Mononuclear cell (primary cell): ENCODE data around the gene HNF1B. TPM values are rescaled to one million over a fixed set of nuclear protein-coding genes. Genes with fewer than 3 reads are reported as not detected.

Experiments
- H3K27me3 ChIP-seq: 2 replicates; pipeline ENCODE4 v1.6.0; 2011; ENCODE audit warnings: low read length, control low read depth; ENCODE audit not compliant: insufficient read depth
- H3K4me1 ChIP-seq: 2 replicates; pipeline ENCODE4 v1.5.1; 2011; ENCODE audit warnings: mild to moderate bottlenecking, low read length, control low read depth; ENCODE audit not compliant: insufficient read depth
- H3K4me3 ChIP-seq: 2 replicates; pipeline ENCODE4 v1.5.1; 2011; ENCODE audit warnings: mild to moderate bottlenecking, low read length, moderate library complexity
- H3K9me3 ChIP-seq: 2 replicates; pipeline ENCODE4 v1.5.1; 2011; ENCODE audit warnings: low read depth, mild to moderate bottlenecking, control low read depth, low read length
- total RNA-seq: library from RNA; depleted of rRNA; stranded (reverse); fragments of >200 nt; gene quantifications from one replicate; pipeline ENCODE4 v1.2.3, GENCODE V29; 2012

Gene HNF1B
- total RNA-seq, 1 donor, result not detected

DNA sequence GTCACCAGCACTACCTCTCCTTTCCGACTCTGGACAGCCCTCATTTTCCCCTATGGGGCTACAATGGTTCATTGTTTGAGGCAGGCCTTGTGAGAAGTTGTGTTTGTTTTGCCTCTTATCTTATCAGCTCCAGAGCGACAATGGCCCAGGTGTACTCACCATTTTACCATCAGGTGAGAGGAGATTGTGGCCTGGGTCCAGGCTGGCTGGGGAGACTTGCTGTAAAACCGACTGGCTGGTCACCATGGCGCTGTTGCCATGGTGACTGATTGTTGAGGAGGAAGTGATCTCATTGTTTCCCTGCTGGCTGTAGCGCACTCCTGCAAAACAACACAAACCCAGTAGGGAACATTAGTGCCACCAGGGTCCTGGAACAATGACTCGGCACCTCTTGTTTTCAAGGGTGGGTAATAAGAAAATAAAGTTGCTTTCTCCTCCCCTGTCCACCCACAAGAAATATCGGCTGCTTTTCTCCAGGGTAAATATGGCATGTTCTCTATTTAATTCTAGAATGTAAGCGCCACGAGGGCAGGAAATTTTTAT is 34.4 kb downstream of the HNF1B start:
- H3K4me3 ChIP-seq, result no peak overlapping the region
- H3K4me1 ChIP-seq, result no peaks in the 10 kb centered on the region
- H3K9me3 ChIP-seq, result no peaks in the 10 kb centered on the region
- H3K27me3 ChIP-seq, result no peaks in the 10 kb centered on the region

DNA sequence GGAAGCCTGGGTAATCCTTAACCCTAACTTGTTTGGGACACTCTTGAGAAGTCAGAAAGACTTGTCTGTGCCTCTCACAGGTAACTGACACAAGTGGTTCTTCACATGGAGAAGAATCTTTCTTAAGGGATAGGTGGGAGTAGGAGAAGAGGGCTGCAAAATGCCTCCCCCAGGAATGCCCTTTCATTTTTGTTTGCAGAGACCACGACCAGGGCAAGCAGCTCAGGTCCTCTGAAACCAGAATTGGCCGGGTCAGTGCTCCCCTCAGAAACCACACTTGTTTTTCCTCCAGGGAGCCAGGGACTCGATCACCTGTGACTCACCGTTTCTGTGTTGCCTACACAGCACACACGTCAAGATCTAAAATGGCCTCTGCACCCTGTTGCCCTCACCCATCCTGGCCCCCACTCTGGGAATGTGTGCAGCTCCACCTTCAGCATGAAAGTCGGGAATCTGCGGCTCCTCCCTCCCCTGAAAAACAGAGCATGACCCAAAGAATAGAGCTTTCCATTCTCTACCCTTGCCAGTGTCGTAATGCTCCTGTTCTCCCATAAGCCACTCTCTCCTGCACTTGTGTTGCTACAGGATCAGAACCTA is 36.1 kb downstream of the HNF1B start:
- Histone ChIP-seq H3K27me3 (no peaks in the 10 kb centered on the region), H3K4me1 (no peaks in the 10 kb centered on the region), H3K9me3 (no peaks in the 10 kb centered on the region), H3K4me3 (no peak overlapping the region)

DNA sequence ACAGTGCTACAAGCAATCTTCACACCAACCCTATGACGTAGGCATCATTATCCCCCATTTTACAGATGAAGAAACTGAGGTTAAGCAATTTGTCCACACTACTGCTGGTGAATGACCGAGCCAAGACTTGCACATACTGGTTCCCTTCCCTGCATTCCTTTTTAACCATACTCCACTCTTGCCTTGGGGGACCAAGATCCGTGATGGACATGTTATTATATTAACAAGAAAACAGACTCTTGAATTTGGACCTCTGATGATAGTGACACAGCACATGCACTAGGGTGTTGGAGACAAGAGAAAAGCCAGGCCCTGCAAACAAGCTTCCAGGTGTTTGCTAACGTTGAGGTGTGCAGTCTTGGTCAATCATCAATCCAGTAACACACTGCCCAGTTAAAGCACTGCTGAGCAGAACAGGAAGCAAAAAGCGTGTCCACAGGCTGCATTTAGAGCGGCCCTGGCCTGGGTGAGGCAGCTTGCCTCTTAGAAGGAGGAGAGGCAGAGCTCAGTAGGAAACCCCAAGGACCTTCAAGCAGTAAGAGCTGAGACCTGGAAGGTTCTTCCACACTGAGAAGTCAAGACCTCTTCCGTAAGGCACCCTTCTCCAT is 36.7 kb downstream of the HNF1B start:
- no peaks in the 10 kb centered on the region for H3K9me3 ChIP-seq
- H3K4me1 ChIP-seq, result no peaks in the 10 kb centered on the region
- no peaks in the 10 kb centered on the region for H3K27me3 ChIP-seq
- no peak overlapping the region for H3K4me3 ChIP-seq

DNA sequence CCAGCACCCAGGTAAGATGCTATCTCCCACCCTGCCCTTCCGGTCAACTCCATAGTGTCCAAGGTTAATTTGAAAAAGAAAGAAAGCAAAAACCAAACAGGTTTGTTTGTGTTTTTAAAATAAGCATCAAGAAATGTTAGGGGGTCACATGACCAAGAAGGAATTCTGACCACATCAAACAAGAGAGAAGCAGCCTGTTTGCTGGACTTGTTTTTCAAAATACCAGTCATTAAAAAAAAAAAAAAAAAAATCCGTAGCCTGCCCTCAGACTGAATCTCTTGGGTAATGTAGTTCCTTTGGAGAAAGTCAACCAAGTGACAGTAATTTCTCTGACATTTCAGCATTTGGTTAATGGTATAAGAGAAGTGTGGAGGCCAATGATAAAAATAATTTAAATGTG is 38.4 kb downstream of the HNF1B start:
- H3K9me3 ChIP-seq, result no peaks in the 10 kb centered on the region
- H3K4me3 ChIP-seq, result no peak overlapping the region
- H3K4me1 ChIP-seq, result no peaks in the 10 kb centered on the region
- H3K27me3 ChIP-seq, result no peaks in the 10 kb centered on the region

DNA sequence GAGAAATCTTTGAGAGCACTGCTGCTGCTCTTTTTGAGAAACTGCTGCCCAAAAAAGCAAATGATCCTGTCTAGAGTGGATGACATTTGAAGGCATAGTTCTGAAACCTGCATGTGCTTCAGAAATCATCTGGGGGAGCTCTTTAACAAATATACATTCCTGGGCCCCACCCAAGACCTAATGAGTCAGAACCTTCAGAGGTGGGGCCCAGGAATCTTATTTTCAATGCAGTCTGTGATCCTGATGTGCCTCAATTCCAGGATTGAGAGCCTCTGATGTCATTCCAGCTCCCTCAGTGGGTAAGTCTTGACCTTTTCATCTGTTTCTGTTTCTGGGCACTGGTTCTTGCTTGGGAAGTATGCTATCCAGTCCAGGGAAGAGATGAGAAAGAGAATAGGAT is 42.3 kb downstream of the HNF1B start:
- Histone ChIP-seq H3K4me1 (no peaks in the 10 kb centered on the region), H3K9me3 (no peaks in the 10 kb centered on the region), H3K4me3 (no peak overlapping the region), H3K27me3 (no peaks in the 10 kb centered on the region)

DNA sequence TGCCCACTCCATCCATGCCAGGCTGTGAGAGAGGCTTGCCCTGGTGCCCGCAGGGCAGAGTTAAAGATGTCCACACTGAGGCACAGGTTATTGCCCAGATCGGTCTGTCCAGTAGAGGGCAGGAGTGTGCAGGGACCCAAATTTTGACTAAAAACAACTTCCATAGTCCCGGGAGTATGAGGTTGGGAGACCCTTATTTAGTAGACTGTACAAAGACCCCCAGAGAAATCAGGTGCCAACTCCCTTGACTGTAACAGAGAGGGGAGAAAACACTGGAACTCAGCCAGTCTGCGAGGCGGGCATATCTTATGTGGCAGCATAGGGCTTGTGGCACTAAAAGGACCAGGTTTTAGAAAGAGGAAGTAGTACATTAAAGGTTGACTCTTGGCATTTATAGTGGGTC is 43.4 kb downstream of the HNF1B start:
- no peaks in the 10 kb centered on the region for H3K27me3 ChIP-seq
- H3K4me3 ChIP-seq, result no peak overlapping the region
- H3K9me3 ChIP-seq, result no peaks in the 10 kb centered on the region
- no peaks in the 10 kb centered on the region for H3K4me1 ChIP-seq

DNA sequence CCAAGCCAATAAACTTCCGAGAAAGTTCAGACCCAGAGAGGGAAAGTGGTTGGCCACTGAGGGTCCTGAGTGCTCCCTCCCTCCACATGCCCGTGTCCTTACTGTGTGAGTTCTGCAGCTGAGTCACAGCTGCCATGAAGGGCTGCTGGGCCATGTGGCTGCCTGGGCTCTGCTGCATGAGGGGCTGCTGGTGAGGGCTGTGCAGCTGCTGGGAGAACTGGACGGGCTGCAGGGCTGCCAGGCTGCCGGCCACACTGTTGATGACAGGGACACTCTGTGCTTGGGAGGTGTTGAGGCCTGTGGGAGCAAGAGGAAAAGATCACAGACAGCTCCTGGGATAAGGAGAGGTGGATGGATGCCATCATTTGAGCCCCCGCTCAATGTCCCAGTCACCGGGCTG is 44.0 kb downstream of the HNF1B start:
- no peaks in the 10 kb centered on the region for H3K9me3 ChIP-seq
- no peaks in the 10 kb centered on the region for H3K27me3 ChIP-seq
- no peaks in the 10 kb centered on the region for H3K4me1 ChIP-seq
- H3K4me3 ChIP-seq, result no peak overlapping the region

DNA sequence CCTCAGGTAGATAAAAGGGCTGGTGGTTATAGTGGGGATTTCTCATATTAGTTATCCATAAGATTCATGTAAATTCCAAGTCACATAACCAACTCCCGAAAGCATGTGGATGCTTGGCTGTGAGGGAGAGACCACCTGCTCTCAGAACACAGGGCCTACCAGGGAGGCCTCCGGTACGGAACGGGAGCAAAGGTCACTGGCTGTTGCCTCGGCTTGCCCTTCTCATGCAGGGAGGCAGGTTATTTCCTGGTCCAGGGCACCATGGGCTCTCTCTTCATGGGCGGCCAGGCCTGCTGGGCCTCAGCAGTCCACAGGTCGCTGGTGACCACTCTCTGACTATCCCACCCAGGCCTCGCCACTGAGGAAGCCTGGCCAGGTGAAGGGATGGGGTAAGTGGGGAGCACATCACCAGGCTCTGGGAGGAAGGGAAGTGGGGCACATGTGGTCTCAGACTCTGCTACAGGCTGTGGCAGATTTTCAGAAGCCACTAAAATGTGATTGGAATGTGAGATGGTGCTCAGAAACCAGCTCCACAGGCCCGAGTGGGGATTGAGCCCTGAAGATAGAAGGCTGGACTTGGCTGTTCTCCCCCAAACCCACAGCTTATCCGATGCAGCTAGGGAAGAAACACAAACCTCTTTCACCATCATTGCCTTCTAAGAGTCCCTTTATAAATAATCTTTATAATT is 45.4 kb downstream of the HNF1B start:
- no peak overlapping the region for H3K4me3 ChIP-seq
- H3K9me3 ChIP-seq, result no peaks in the 10 kb centered on the region
- no peaks in the 10 kb centered on the region for H3K27me3 ChIP-seq
- H3K4me1 ChIP-seq, result no peaks in the 10 kb centered on the region

DNA sequence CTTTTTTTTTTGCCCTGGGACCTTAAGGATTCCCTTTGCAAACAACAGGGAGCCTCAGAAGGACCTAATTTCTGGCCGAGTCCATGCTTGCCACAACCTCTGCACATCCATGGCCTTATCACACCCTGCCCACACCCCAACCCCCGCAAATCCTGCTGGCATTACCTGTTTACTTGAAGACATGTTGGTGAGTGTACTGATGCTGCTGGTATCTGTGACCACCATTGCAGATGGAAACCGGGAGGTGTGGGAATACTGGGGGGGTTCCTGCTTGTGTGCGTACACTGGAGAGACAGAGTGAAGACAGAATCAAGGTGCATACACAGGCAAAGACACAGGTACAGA is 46.0 kb downstream of the HNF1B start:
- Histone ChIP-seq H3K4me3 (no peak overlapping the region), H3K27me3 (no peaks in the 10 kb centered on the region), H3K4me1 (no peaks in the 10 kb centered on the region), H3K9me3 (no peaks in the 10 kb centered on the region)

DNA sequence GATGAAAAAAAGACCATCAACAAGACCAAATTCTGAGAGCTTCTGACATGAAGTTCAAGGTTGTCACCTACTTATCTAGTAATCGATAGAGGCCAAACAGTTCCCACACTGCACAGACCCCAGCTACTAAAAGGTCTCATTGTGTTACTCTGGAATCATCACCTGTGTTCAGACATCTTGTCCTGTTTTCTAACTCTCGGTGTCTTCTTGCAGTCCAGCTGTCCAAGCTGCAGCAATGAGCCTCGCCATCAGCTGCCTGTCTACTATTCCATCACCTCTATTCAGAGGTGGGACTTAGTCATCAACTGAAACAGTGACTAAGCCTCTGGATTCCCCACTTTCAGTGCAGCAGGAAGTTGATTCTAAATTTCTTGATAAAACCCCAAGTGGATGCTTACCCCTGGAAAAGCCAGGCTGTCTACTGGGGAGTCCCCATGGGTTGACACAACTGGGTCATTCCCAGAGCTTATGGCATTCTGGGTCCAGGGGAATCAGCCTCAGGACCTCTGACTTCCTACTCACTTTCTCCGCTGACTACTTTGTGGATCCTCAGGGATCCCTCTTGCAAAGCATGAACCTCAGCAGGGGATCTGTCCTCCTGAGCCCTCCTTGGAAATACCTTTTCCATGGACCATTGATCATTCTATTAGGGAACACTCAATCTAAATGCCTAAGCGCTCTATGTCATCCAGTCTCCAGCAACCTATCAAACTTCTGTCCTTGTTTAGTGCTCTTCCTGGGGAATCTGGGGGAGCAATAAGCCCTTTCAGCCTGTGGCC is 46.5 kb downstream of the HNF1B start:
- H3K9me3 ChIP-seq, result no peaks in the 10 kb centered on the region
- no peak overlapping the region for H3K4me3 ChIP-seq
- no peaks in the 10 kb centered on the region for H3K27me3 ChIP-seq
- no peaks in the 10 kb centered on the region for H3K4me1 ChIP-seq

DNA sequence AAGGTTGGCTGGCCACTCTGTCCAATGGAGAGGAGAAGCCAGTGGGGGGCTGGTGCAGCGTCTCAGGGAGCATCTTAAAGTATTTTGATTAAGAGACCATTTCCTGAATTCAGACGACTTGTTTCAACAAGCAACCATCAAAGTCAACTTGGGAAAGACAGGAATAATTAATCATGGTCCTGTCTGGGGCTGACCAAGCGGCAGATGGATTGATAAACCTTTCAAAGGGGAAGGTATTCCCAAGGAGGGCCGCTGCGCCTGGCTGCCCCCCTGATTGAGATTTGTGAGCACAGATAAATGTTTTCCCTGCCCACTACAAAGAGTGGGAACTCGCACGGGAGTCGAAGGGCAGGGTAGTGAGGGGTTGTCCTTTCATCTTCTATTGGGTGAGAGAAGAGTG is 47.5 kb downstream of the HNF1B start:
- no peaks in the 10 kb centered on the region for H3K27me3 ChIP-seq
- H3K9me3 ChIP-seq, result no peaks in the 10 kb centered on the region
- no peaks in the 10 kb centered on the region for H3K4me1 ChIP-seq
- no peak overlapping the region for H3K4me3 ChIP-seq

DNA sequence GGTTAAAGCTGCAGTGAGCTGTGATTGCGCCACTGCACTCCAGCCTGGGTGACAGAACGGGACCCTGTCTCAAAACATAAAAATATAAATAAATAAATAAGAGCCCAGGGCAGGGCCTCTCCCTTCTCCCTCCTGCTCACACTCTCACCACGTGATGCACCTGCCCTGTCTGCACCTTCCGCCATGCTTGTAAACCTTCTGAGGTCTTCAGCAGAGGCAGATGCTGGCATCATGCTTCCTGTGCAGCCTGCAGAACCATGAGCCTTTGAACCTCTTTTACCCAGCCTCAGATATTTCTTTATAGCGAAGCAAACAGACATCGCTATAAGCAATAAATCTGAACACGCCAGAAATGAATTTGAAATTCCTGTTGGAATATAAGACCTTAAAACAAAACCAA is 48.5 kb downstream of the HNF1B start:
- Histone ChIP-seq H3K27me3 (no peaks in the 10 kb centered on the region), H3K4me3 (no peak overlapping the region), H3K4me1 (no peaks in the 10 kb centered on the region), H3K9me3 (no peaks in the 10 kb centered on the region)

DNA sequence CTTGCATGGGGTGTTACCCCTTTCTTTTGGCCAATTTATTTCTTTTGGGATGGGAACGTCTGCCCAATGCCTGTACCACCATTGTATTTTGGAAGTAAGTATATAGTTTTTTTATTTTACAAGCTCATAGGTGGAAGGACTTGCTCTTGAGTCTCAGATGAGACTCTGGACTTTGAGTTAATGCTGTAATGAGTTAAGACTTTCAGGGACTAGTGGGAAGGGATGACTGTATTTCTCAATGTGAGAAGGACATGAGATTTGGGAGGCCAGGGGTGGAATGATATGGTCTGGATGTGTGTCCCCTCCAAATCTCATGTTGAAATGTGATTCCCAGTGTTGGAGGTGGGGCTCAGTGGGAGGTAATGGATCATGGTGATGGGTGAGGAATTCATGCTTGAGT is 49.1 kb downstream of the HNF1B start:
- Histone ChIP-seq H3K27me3 (no peaks in the 10 kb centered on the region), H3K9me3 (no peaks in the 10 kb centered on the region), H3K4me3 (no peak overlapping the region), H3K4me1 (no peaks in the 10 kb centered on the region)

DNA sequence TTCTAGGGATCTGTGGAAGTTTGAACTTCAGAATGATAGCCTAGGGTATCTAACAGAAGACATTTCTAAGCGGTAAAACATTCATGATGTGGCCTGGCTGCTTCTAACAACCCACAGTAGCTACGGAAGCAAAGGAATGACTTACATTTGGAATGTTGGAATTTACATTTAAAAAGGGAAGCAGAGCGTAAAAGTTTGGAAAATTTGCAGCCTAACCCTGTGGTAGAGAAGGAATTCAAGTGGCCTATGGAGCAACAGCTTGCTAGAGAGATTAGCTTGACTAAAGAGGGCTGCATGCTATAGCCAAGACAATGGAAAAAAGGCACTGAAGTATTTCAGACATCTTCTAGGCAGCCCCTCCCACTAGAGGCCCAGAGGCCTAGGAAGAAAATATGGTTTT is 50.1 kb downstream of the HNF1B start:
- no peak overlapping the region for H3K4me3 ChIP-seq

DNA sequence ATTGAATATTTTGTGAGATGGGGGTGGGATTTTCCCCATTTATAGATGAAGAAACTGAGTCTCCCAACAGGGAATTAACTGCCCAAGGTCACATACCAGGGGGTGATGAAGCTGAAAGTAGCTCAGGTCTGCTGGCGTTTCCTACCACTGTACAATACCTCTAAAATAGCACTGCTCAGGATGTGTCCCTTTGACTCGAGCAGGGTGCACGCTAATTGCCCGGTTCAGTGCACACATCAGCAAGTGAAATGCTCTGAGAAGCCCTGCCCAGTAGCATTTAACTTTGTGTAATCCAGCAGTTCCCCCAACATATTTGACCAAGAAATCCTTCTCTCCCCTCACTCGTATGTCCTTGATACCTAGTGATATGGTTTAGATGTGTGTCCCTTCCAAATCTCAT is 51.5 kb downstream of the HNF1B start:
- Histone ChIP-seq H3K27me3 (no peaks in the 10 kb centered on the region), H3K4me3 (no peak overlapping the region), H3K4me1 (no peaks in the 10 kb centered on the region), H3K9me3 (no peaks in the 10 kb centered on the region)

More for the DNA sequence above, 50.1 kb downstream of the HNF1B start:
- H3K9me3 ChIP-seq, result no peaks in the 10 kb centered on the region
- no peaks in the 10 kb centered on the region for H3K27me3 ChIP-seq
- no peaks in the 10 kb centered on the region for H3K4me1 ChIP-seq
